Stimulated activated effector memory CD8-positive, alpha-beta T cell treated with anti-CD3 and anti-CD28 coated beads, Interleukin-12 subunit alpha, Interleukin-12 subunit beta, amount 100 ng/mL, for 72 hours (primary cell): Measurements from ENCODE around the gene ATP11C.
"Not testable (repeated sequence)": the region's sequence is repeated elsewhere in the genome, so short reads cannot be mapped to it uniquely, and the experiment has no call there.

ENCODE experiments used
- ATAC-seq: fragments of 150-1000 bp; cut with Tn5 transposase; 2 replicates; pipeline ENCODE4 v1.10.0; 2021
- DNase-seq, 2 donors: peaks; one replicate each; pipeline ENCODE4 v3.0.0; 2021 to 2022; ENCODE audit warnings: low spot score in 2 of 2
- H3K27ac Mint-ChIP-seq: one replicate; pipeline ENCODE4 v1.8.0; 2022; ENCODE audit warnings: mild to moderate bottlenecking, mixed read lengths
- H3K36me3 Mint-ChIP-seq: one replicate; pipeline ENCODE4 v1.8.0; 2022; ENCODE audit warnings: mild to moderate bottlenecking, mixed read lengths
- H3K4me1 Mint-ChIP-seq: one replicate; pipeline ENCODE4 v1.8.0; 2022; ENCODE audit warnings: mixed read lengths
- H3K4me3 Mint-ChIP-seq: one replicate; pipeline ENCODE4 v1.8.0; 2022; ENCODE audit warnings: mild to moderate bottlenecking, mixed read lengths
- H3K9me3 Mint-ChIP-seq: one replicate; pipeline ENCODE4 v1.8.0; 2022; ENCODE audit warnings: mixed read lengths

Gene ATP11C

GRCh38 chrX:139932073-139932900, 566 bp downstream of the ATP11C start:
- peak; percentile 24 to 68 for DNase-seq
- Mint-ChIP-seq H3K36me3 (no peaks in the 10 kb centered on the region), H3K9me3 (no peaks in the 10 kb centered on the region), H3K4me1 (peaks cover 9% of the 10 kb centered on the region), H3K27ac (peak overlapping the region; percentile 92), H3K4me3 (peak overlapping the region; percentile 78)
- peak; percentile 61 for ATAC-seq

GRCh38 chrX:139931646-139932072, 1.2 kb downstream of the ATP11C start:
- peak; percentile 3 to 55 for DNase-seq
- no peak overlapping the region for H3K27ac Mint-ChIP-seq

DNA sequence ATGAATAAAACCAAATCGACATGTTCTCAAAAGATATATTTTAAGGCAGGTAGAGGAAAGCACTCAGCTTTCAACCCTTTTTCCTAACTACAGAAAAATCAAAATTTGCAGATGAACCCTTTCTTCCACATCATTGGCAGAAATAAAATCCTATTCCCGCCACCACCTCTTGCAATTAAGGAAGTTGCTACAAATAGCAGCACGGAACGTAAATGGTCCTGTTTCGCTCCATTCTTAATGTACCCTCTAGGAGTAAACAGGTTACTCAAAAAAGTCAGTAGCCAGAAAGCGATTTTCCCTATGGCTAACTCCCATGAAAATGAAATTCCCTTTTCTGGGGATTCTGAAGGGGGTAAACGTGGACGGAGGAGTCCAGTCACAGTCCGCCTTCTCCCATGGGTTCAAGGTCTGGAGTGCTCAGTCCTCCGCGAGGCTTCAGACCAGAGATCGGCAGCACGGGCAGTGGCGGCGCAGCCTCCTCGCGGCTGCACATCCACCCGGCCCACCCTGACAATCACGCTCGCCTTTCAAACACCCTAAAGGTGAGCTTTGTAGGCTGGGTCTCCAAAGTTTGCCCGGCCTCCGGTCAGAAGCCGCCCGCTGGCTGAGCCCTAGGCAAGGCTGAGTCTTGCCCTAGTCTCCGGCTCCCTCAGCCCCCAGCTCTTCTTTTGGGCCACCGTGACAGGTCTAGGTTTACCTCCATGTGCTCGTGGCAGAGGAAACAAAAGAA, 1.8 kb downstream of the ATP11C start:
- Mint-ChIP-seq H3K9me3 (no peaks in the 10 kb centered on the region), H3K27ac (no peak overlapping the region), H3K4me3 (peak overlapping the region; percentile 78), H3K36me3 (no peaks in the 10 kb centered on the region), H3K4me1 (peaks cover 9% of the 10 kb centered on the region)
- DNase-seq, result peak; percentile 4 to 53
- ATAC-seq, result peak; percentile 2

More at GRCh38 chrX:139931646-139932072, 1.2 kb downstream of the ATP11C start:
- Mint-ChIP-seq H3K9me3 (no peaks in the 10 kb centered on the region), H3K4me3 (peak overlapping the region; percentile 78), H3K36me3 (no peaks in the 10 kb centered on the region), H3K4me1 (peaks cover 9% of the 10 kb centered on the region)
- ATAC-seq, result no peak

DNA sequence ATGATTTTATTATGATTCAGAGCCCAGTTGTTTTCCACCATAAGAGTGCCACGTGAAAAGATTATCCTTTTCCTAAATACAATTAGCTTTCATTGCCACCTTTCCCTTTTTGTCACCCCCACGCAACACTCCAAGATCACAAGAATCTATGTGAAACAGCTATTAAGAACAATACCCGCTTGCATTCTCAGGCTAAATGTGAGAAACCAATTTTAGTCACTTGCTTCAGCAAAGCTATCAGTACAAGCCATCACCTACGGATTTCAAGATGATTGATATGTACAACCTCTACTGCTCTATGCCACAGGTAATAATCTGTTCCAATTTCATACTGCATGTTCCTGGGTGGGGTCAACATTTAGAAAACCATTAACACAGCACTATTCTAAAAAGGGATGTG, 2.5 kb downstream of the ATP11C start:
- no peaks in the 10 kb centered on the region for H3K9me3 Mint-ChIP-seq
- no peak for DNase-seq
- no peaks in the 10 kb centered on the region for H3K36me3 Mint-ChIP-seq
- ATAC-seq, result no peak
- H3K27ac Mint-ChIP-seq, result no peak overlapping the region
- H3K4me1 Mint-ChIP-seq, result peaks cover 15% of the 10 kb centered on the region
- peak overlapping the region; percentile 78 for H3K4me3 Mint-ChIP-seq

DNA sequence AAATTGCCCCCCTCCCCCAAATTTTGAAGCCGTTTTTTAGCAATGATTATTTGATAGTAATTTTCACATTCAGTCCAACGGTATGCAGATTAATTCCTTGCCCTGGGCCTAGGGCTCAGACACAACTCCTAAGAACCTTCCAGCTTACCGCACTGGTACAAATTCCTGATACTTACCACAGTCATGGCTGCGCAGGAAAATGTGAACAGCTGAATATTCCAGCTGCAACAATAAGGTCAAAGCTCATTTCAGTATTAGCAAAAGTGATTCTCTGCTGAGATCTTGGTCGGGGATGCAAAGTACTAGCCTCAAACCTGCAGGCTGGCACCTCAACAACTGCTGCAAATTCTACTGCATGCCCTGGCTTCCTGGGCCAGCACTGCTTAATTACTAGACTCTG, 3.0 kb downstream of the ATP11C start:
- DNase-seq (no peak), ATAC-seq (no peak)
- Mint-ChIP-seq H3K9me3 (no peaks in the 10 kb centered on the region), H3K27ac (no peak overlapping the region), H3K4me1 (peaks cover 16% of the 10 kb centered on the region), H3K4me3 (peak overlapping the region; percentile 78), H3K36me3 (no peaks in the 10 kb centered on the region)

GRCh38 chrX:139924696-139925095, 8.2 kb downstream of the ATP11C start:
- Mint-ChIP-seq H3K4me3 (no peak overlapping the region), H3K36me3 (no peaks in the 10 kb centered on the region), H3K4me1 (peaks cover 24% of the 10 kb centered on the region), H3K27ac (no peak overlapping the region), H3K9me3 (no peaks in the 10 kb centered on the region)
- DNase-seq (no peak), ATAC-seq (no peak)

DNA sequence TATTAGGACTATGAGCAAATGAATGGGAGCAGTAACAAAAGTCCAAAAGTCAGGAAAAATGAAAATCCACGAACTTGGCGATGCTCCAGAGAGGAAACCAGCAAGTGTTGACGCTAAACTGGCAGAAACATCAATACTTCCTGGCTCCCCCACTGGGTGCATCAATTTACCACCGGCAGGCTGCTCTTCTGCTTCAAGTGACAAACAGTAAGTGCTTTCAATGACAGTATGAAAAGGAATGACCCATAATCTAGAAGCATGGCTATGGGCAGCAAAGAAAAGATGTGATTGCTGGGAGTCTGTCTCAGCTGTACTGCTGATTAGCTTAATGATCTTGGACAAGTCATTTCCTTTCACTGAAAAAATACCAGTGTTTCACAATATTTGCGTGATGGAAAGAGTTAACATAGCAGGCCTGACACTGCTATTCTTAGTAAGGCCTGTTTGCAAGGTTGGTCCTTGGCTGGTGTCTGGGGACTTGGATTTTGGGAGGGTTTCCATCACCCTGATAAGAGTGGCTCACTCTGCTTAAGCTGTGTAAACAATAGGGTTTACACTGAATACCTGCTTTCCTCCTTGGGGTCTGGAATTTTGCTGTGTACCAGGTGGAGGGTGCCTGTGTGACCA, 8.7 kb downstream of the ATP11C start:
- H3K27ac Mint-ChIP-seq, result no peak overlapping the region
- H3K36me3 Mint-ChIP-seq, result no peaks in the 10 kb centered on the region
- no peaks in the 10 kb centered on the region for H3K9me3 Mint-ChIP-seq
- H3K4me1 Mint-ChIP-seq, result peaks cover 24% of the 10 kb centered on the region
- H3K4me3 Mint-ChIP-seq, result no peak overlapping the region
- no peak for ATAC-seq
- DNase-seq, result no peak

- H3K36me3 Mint-ChIP-seq, H3K4me3 Mint-ChIP-seq: not testable (repeated sequence)
- peaks cover 24% of the 10 kb centered on the region for H3K4me1 Mint-ChIP-seq
Measured at GRCh38 chrX:139921142-139921541, 11.7 kb downstream of the ATP11C start.

GRCh38 chrX:139920316-139920715, 12.5 kb downstream of the ATP11C start:
- no peaks in the 10 kb centered on the region for H3K9me3 Mint-ChIP-seq
- no peak overlapping the region for H3K4me3 Mint-ChIP-seq
- H3K36me3 Mint-ChIP-seq, result no peaks in the 10 kb centered on the region
- ATAC-seq (no peak), DNase-seq (no peak)
- peaks cover 18% of the 10 kb centered on the region for H3K4me1 Mint-ChIP-seq
- peak overlapping the region; percentile 27 for H3K27ac Mint-ChIP-seq

More at GRCh38 chrX:139921142-139921541, 11.7 kb downstream of the ATP11C start:
- not testable (repeated sequence) for H3K27ac Mint-ChIP-seq, ATAC-seq, H3K9me3 Mint-ChIP-seq, DNase-seq

DNA sequence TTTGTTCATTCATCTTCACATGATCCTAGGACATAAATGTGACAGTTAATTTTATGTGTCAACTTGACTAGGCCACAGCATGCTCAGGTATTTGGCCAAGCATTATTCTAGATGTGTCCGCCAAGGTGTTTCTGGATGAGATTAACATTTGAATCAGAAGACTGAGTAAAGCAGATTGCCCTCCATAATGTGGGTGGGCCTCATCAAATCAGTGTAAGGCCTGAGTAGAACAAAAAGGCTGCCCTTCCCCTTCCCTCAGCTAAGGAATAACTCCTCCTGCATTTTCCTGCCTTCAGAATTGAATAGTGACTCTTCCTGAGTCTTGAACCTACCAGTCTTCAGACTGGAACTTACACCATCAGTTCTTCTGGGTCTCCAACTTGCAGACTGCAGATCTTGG, 18.4 kb downstream of the ATP11C start:
- no peak for ATAC-seq
- Mint-ChIP-seq H3K36me3 (no peaks in the 10 kb centered on the region), H3K27ac (no peak overlapping the region), H3K4me3 (no peak overlapping the region), H3K9me3 (no peaks in the 10 kb centered on the region), H3K4me1 (peaks cover 7% of the 10 kb centered on the region)
- no peak for DNase-seq

DNA sequence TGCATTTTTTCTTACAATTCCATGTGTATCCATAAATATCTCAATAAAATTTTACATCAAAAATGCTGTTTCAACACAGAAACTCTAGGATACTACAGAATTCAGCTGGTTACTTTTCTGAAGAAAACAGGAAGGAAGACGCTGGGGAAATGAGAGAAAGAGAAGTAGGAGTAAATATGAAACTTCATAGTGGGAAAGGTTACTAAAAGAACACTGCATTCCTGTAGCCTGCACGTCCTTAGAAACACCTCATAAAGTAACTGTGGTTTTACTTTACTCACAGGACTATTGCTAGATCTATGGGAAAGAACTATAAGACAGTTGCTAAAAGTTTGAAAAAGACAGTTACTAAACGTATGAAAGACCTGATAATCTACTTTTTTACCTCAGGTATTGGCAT, 23.1 kb downstream of the ATP11C start:
- Mint-ChIP-seq H3K9me3 (no peaks in the 10 kb centered on the region), H3K4me3 (no peak overlapping the region), H3K4me1 (peaks cover 20% of the 10 kb centered on the region), H3K27ac (no peak overlapping the region), H3K36me3 (no peaks in the 10 kb centered on the region)
- ATAC-seq, result peak; percentile 75
- DNase-seq, result no peak

GRCh38 chrX:139907078-139907477, 25.8 kb downstream of the ATP11C start:
- peaks cover 20% of the 10 kb centered on the region for H3K4me1 Mint-ChIP-seq

DNA sequence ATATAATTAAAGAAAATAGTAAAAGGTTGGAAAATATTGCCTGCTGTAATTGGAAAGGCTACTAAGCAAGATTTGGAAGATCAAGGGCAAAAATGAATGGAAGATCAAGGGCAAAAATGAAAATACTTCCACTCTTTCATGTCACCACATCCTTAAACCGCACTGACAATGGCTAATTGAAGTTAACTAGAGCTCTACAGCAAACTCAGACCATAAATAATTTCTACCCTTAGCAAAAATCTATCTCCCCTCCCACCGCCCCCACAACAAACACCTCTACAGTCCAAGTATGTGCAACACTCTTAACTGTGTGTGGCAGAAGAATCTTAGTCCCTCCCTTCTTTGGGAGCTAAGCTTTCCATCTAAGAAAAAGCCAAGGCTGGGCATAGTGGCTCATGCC, 27.1 kb downstream of the ATP11C start:
- Mint-ChIP-seq H3K27ac (no peak overlapping the region), H3K4me1 (peaks cover 20% of the 10 kb centered on the region), H3K9me3 (no peaks in the 10 kb centered on the region), H3K36me3 (no peaks in the 10 kb centered on the region), H3K4me3 (no peak overlapping the region)
- no peak for DNase-seq
- no peak for ATAC-seq

More at GRCh38 chrX:139907078-139907477, 25.8 kb downstream of the ATP11C start:
- DNase-seq (no peak), ATAC-seq (no peak)
- no peak overlapping the region for H3K4me3 Mint-ChIP-seq
- no peak overlapping the region for H3K27ac Mint-ChIP-seq
- H3K9me3 Mint-ChIP-seq, result no peaks in the 10 kb centered on the region
- no peaks in the 10 kb centered on the region for H3K36me3 Mint-ChIP-seq

GRCh38 chrX:139905051-139905450, 27.8 kb downstream of the ATP11C start:
- H3K4me1 Mint-ChIP-seq, result peaks cover 19% of the 10 kb centered on the region
- no peak overlapping the region for H3K27ac Mint-ChIP-seq
- no peak for DNase-seq
- no peaks in the 10 kb centered on the region for H3K36me3 Mint-ChIP-seq
- ATAC-seq, result no peak
- H3K4me3 Mint-ChIP-seq, result no peak overlapping the region
- H3K9me3 Mint-ChIP-seq, result no peaks in the 10 kb centered on the region

DNA sequence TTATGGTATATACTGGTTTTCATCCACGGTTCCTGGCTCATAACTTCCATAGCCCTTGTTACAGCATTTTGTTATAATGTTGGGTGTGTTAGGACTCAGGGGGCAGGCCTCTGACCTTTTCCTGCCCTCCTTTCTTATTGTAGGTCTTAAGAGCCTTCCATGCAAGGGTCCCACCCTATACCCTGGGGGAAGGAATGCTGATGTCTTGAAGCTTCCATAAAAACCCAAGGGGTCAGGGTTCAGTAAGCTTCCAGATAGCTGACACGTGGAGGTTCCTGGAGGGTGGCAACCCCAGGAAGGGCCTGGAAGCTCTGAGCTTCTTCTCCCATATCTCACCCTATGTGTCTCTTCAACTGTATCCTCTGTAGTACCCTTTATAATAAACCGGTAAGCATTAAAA, 29.6 kb downstream of the ATP11C start:
- Mint-ChIP-seq H3K9me3 (no peaks in the 10 kb centered on the region), H3K36me3 (no peaks in the 10 kb centered on the region), H3K4me3 (no peak overlapping the region), H3K4me1 (peaks cover 10% of the 10 kb centered on the region), H3K27ac (no peak overlapping the region)
- DNase-seq (no peak), ATAC-seq (no peak)
